Measurements from ENCODE around the gene ALDH2.

DNA sequence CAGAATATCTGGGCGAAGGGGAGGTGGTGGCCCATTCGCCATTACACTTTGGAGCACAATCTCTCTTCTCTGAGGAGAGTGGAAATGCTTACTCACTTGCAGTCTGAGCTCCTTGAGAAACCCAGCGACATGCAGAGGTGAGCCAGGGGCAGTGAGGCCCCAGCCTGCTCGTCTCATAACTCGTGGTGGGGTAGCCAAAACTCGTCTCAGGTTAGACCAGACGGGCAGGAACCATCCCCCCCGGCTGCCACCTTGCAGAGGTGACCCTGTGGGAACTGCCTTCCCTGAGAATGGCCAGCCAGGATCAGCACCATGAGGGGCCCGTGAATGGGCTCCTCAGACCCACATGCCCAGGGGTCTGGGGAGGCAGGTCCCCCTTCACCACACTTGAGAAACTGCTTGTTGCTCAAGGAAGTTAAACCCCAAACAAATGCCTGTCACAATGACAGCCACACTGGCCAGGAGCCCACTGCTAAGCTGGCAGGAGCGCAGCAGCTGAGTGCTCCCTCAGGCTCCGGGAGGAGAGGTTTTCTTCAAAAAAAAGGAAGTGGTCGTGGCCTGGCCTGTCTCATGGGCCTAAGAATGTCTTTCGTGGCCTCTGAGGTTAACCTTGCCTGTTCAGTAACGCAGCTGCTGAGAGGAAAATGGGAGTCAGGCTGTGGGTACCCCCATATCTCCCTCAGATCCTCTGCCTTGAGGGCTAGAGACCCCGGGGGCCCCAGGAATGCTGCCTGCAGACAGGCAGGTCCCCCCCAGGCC is 9.2 kb upstream of the ALDH2 start:
- TF ChIP-seq, protein P1, sequence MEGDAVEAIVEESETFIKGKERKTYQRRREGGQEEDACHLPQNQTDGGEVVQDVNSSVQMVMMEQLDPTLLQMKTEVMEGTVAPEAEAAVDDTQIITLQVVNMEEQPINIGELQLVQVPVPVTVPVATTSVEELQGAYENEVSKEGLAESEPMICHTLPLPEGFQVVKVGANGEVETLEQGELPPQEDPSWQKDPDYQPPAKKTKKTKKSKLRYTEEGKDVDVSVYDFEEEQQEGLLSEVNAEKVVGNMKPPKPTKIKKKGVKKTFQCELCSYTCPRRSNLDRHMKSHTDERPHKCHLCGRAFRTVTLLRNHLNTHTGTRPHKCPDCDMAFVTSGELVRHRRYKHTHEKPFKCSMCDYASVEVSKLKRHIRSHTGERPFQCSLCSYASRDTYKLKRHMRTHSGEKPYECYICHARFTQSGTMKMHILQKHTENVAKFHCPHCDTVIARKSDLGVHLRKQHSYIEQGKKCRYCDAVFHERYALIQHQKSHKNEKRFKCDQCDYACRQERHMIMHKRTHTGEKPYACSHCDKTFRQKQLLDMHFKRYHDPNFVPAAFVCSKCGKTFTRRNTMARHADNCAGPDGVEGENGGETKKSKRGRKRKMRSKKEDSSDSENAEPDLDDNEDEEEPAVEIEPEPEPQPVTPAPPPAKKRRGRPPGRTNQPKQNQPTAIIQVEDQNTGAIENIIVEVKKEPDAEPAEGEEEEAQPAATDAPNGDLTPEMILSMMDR (IDR thresholded peaks at IDR 0.05) = no peak
- TF ChIP-seq POLR2AphosphoS5 (IDR thresholded peaks at IDR 0.05) = no peak
- TF ChIP-seq POLR2A (IDR thresholded peaks at IDR 0.05) = no peak
